Measurements from ENCODE around the gene FBRS.

Gene FBRS

DNA sequence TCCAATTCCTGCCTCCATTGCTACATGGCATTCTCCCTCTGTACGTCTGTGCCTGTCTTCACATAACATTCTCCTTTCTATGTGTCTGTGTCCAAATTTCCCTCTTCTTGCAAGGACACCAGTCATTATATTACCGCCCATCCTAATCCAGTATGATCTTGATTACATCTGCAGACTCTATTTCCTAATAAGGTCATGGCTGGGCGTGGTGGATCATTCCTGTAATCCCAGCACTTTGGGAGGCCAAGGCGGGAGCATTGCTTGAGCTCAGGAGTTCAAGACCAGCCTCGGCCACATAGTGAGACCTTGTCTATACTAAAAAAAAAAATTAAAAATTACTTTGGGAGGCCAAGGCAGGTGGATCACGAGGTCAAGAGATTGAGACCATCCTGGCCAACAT, 12.5 kb upstream of the FBRS start:
- no peak for DNase-seq

DNA sequence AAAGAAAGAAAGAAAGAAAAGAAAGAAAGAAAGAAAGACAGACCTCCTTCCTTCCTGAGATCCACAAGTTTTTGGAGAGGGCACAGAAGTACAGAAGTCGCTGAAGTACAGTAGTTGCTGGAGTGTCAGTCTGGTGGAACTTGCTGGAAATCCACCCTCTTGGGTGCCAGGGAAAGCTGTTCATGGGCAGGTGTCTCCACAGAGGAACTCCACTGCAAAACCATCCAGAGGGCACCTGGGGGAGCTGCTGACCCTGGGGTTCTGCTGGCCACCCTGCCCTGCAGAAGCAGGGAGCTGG, 11.0 kb upstream of the FBRS start:
- DNase-seq, result no peak

DNA sequence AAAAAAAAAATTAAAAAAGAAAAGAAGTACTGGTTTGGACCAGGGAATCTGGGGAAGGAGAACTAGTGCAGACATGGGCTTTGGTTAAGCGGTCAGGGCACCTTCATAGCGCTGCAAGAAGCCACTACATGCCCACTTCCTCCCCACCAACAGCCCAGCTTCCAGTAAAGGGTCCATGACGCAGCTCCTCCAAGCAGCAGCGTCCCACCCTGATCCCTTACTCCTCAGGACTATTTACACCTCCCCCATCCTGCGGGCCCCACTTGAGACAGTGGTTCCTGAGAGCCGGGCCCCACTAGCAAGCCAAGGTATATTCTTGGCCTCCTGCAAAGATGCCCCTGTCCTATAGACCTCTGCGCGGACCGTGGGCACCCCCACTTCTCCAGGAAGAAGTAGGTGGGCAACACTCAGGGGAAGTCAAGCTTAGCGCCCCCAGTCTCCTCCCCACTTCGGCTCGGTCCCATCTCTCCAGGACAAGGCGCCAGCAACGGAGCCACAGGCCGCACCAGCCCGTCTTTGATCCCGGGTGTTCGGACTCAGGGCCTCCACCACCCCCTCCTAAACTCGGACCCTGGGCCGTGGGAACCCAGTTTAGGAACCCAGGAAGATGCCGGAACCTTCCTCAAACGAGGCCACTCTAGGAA, 8.4 kb upstream of the FBRS start:
- DNase-seq, result peak; percentile 8

DNA sequence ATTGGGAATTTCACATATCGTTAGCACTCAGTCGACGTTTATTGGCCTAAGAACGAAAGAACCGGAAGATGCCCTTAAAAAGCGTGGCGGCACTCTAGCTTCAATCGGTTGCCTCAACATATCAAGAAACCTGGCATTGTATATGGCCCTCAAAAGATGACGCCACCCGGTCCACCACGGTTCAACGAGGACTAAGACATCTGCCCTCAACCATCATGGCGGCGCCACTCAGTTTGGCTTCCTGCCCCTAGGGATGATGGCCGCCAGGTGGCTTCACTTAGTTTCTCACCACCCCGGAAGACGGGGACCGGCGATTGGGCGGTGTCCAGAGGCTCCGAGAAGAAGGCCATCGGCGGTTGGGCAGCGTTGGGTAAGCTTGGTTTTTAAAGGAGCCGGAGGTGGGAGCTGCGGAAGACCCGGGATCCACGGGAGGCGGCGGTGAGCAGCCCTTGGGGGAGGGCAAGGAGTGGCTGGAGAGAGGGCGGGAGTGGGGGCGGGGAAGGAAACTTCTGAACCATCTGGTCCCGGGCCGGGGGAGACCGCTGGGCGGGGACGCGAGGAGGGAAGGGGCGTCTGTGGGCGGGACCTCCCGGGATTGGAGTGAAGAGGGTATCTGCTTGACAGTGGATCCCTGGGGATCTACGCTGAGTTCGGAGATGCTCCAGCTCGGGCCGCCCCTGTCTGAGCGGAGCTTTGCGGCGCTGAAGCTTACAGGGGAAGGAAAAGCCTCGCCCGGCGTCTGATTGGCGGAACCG, 7.7 kb upstream of the FBRS start, which contains the start of gene PRR14:
PRR14 (plus strand) TSS at position 592 of the 755 bp plus-strand sequence. CDS start 686 bp downstream, outside the sequence.
- DNase-seq, result peak; percentile 98

DNA sequence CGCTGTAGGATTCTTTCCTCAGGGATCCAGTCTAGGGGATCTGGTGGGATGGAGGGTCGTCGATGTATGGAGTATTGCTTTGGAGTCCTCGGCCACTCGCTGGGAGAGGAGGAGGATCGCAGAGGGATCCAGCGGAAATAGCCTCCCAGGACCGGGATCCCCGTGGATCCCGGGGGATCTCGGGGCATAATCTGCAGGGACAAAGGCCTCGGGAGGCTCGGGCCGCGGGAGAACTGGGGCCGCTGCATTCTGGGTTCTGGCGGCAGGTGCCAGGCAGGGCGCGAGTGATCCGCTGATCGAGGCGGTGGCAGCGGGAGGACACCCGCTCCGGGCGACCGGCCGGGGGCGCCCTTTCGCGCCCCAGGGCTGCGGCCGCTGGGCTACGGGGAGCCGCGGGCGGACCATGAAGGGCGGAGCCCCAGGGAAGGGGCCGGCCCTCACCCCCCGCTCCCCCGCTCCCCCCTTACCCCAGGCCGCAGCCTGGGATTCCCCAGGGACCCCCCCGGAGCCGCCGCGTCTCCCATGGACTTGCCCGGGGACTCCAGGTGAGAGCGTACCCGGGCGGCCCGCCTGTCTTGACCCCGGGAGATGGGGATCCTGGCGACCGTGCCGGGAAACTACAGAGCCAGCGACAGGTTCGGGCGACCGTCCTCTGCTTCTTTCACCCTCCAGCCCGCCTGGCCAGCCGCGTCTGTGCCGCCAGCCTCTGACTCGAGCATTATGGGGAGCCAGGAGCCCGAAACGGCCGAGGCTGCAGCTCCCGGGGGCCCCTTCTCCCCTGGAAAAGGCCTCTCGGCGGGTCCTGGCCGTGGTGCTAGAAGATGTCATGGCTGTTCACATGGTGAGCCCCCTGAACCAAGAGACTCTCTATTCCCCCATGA, 6.9 kb upstream of the FBRS start:
- peak; percentile 19 for DNase-seq

DNA sequence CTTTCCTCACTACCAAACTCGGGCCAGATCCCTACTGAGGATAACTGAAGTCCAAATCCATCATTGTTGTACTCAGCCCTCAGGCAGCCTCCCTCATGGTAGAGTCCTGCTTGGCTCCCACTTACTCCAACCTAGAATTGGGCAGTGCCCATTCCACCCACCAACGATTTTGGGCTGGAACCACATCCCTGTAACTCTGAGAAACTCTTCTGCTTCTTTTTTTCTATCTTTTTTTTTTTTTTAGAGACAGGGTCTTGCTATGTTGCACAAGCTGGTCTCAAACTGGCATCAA, 6.3 kb upstream of the FBRS start:
- no peak for DNase-seq

DNA sequence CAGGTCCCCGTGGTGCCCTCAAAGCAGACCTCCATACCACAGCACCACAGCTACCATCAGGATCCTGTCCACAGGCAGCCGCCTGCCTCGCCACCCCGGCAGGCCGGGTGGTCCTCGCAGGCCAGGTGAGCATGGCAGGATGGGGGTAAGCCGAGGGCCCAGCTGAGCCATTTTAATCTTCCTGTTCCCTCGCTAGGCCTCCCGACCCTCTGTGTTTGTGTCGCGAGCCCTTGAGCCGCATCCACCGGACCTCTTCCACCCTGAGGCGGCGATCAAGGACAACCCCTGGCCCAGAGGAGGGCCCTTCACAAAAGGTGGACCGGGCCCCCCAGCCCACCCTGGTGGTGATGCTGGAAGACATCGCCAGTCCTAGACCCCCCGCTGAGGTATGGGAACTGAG, 5.5 kb upstream of the FBRS start:
- DNase-seq, result no peak

DNA sequence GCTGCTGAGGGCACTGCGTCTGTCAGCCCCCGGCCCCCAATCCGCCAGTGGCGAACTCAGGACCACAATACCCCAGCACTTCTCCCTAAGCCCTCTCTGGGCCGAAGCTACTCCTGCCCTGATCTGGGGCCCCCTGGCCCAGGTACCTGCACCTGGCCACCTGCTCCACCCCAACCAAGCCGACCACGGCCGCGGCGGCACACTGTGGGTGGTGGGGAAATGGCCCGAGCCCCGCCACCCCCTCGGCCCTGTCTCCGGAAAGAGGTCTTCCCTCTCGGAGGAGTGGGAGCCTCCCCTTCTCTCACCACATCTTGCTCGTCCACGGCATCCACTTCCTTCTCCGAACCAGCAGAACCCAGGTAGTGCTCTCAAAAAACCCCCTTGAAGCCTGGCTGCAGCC, 3.4 kb upstream of the FBRS start:
- no peak for DNase-seq

DNA sequence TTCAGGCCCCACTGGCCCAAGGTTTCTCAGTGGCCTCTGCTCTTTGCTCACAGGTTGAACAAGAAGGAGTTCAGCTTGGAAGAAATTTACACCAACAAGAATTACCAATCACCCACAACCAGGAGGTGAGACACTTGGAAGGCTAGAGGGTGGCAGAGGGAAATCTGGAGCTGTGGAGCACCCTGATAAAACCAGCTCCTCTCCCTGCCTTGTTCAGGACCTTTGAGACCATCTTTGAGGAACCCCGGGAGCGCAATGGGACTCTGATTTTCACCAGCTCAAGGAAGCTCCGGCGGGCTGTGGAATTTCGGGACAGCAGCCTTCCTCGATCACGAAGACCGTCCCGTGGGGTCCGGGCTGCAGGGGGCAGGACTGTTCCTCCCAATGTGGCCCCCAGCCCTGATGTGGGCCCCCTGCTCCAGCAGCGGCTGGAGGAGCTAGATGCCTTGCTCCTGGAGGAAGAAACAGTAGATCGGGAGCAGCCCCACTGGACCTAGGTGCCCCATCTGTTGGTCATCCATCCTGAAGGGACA, 2.4 kb upstream of the FBRS start:
- no peak for DNase-seq

DNA sequence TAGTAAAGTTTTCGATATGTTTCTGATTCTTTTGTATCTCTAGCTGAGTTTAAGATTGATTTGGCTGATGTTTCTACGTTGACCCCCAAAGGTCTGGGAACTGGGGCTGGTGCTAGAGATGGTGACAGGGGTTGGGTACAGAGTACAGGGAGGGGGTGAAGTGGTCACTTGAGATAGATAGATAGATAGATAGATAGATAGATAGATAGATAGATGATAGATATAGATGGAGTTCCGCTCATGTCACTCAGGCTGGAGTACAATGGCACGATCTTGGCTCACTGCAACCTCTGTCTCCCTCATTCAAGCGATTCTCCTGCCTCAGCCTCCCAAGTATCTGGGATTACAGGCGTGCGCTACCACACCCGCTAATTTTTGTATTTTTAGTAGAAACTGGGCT, 1.8 kb upstream of the FBRS start:
- no peak for DNase-seq

DNA sequence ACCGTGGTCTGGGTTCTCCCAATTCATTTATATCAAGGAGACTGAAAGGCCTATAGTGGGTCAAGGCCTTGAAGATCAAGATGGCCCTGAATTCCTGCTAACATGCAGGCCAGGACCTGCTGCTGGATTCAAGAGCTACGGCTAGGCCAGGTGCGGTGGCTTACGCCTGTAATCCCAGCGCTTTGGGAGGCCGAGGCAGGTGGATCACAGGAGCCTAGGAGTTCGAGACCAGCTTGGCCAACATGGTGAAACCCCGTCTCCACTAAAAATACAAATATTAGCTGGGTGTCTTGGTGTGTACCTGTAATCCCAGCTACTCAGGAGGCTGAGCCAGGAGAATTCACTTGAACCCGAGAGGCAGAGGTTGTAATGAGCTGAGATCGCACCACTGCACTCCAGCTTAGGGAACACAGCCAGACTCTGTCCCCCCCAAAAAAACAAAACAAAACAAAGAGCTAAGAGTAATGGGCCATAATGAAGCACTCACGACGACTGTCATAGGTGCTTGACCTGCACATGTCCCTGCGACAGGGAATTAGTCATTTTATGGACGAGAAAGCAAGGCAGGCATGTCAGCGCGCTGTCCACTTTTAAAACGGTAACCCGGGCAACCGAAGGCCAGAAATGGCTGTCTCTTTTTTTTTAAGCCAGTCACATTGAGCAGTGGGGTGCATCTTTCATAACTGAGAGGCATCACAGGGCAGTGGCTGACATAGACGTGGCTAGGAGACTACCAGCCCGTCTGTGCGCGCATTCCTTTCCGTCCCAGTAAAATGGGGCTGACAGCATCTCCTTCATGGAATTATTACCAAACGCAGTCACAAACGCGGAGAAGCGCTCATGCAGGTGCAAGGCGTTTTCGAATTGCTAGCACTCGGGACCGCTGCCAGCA, 1.0 kb upstream of the FBRS start:
- no peak for DNase-seq

DNA sequence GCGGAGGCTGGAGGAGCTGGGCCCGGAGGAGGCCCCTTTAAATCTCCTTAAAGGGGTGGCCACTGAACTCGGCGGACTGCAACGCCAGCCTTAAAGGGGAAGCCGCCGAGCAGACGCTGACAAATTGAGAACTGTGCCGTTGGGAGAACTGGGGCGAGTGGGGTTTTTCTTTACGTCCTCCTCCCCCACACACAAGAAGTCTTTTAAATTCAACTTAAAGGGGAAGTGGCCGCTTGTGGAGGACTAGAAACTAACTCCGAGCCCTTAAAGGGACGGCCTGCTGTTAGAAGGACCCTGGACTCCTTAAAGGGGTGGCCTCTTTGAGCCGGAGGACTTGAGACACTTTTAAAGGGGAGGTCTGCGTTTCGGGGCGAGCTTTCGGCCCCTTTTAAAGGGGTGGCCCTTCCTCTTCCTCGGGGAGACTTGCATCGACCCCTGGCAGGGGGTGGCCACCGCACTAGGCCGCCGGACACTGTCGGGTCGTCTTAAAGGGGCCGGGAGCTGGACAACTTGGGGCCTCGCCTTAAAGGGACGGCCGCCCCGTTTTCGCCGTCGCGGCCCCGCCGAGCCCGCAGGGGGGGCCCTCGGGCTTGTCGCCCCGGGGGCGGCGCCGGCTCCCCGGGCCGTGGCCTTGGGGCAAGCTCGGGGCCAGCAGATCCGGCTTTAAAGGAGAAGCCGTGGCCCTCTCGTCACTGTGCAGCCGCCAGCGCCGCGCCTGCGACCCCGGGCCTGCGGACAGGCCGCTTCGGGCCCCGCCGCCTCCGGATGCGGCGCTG, 688 bp downstream of the FBRS start:
- DNase-seq, result peak; percentile 97

DNA sequence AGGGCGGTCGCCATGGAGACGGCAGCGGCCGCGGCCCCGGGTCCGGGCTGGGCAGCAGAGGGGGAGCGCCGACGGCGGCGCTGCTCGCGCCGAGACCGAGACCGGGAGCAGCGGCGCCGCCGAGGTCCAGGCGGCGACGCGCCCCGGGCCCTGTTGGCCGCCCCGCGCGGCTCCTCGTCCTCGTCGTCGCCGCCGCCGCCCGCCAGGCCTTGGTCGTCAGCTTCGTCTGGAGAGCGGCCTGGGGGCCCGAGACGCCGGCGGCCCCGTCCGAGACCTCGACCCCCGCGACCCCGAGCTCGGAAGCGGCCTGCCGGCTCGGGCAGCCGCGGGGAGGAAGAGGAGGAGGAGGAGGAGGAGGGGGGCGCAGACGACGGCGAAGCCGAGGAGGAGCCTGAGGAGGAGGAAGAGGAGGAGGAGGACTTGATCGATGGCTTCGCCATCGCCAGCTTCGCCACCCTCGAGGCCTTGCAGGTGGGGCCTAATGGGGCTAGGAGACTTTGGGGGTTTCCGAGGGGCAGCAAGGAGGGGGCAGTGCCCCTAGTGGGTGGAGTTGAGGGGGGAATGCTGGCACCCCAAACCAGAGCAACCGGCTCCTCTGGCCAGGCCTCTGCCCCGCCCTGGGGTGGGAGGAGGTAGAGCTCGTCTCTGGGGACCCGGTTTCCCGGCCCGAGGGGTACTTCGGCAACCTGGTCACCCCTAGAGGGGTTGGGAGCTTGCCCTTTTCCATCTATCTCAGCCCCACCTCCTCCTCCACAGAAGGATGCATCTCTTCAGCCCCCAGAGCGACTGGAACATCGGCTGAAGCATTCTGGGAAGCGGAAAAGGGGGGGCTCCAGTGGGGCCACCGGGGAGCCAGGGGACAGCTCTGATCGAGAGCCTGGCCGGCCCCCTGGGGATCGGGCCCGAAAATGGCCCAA, 1.5 kb downstream of the FBRS start:
- DNase-seq, result no peak

DNA sequence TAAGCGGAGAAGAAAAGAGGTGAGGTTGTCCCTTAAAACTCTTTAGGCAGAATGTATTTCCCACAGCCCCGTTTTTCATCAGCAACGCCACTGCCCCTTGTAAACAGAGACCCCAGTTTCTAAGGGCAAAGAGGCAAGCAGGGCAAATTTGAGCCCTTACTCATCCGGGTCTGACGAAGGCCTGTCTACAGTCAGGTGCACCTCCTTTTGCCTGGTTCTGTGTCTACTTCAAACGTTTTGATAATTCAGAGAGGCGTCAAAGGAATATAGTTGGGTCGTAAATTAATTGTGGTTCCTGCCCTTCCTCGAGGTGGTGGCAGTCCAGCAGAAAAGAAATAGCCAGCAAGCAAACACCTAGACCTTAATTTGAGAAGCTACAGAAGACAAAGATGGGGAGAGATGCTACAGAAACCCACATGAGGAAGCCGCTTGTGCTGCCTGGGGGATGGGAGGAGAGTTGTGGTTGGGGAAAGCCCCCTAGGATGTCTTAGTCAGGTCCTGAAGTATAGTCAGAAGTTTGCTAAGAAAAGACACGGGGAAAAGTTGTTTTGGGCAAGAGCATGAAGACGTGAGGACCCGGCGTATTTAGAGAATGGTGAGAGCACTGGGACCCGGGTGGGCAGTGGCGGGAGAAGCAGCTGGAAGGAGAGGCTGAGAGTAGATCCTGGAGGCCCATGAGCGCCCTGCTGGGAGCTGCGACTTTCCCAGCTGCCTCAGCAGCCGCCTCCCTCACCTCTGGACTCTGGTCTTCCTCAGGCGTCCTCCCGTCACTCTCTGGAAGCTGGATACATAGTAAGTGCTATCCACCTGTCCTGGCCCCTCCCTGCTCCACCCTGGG, 2.4 kb downstream of the FBRS start:
- DNase-seq, result no peak

DNA sequence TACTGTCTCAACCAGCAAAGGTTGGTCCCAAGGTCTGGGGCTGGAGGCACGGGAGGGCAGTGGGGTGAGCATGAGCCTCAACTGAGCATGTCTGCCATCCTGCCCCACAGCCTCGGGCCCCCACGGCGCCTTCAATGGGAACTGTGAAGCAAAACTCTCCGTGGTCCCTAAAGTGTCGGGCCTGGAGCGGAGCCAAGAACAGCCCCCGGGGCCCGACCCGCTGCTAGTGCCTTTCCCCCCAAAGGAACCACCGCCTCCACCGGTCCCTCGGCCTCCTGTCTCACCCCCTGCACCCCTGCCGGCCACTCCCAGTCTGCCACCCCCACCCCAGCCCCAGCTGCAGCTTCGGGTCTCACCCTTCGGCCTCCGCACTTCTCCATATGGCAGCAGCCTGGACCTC, 4.2 kb downstream of the FBRS start:
- no peak for DNase-seq

DNA sequence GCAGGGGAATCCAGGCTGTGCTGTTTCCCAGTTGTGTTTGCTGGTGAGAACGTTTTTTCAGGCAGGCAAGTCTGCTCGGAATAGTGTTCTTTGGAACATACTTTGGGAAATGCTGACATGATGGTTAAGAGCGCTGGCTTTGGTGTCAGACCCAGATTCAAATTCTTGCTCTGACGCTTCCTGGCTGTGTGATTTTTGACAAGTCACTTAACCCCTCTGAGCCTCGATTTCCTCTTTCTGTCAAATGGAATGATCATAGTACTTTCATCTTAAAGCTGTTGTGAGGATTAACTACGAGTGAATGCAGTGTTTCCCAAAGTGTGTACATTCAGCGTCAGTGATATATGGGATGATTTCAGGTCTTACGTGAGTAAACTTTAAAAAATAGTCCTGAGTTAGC, 4.8 kb downstream of the FBRS start:
- DNase-seq, result no peak

DNA sequence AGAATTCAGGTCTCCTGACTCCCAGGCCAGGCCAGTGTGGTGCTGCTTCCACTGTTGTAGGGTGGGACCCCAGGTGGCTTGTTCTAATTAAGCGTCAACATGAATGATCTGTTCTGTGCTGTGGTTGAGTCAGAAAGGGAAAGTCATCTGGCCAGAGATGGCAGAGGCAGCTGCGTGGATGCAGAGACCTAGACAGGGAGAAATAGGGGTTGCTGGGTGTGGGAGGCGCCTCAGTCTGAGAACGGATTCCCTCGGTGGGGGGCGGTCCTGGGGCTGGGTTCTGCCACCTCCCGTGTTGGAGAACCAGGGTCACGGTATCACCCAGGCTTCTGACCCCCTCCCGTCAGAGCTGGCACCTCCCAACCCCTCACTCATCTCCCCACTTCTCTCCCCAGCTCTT, 5.6 kb downstream of the FBRS start:
- DNase-seq, result no peak

DNA sequence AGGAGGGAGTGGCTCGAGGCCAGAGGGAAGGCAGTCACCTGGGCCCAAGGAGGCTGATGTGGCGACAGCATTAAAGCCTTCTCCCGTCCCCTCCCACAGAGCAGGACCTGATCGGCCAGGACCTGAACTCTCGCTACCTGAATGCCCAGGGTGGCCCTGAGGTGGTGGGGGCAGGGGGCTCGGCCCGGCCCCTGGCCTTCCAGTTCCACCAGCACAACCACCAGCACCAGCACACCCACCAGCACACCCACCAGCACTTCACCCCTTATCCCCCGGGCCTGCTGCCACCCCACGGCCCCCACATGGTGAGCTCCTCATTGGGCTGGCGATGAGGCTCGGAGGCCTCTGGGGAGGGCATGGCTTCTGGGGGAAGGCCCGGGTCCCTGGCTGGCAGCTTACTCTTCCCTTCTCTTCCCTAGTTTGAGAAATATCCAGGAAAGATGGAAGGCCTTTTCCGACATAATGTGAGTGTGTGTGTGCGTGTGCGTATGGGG, 6.4 kb downstream of the FBRS start:
- no peak for DNase-seq

DNA sequence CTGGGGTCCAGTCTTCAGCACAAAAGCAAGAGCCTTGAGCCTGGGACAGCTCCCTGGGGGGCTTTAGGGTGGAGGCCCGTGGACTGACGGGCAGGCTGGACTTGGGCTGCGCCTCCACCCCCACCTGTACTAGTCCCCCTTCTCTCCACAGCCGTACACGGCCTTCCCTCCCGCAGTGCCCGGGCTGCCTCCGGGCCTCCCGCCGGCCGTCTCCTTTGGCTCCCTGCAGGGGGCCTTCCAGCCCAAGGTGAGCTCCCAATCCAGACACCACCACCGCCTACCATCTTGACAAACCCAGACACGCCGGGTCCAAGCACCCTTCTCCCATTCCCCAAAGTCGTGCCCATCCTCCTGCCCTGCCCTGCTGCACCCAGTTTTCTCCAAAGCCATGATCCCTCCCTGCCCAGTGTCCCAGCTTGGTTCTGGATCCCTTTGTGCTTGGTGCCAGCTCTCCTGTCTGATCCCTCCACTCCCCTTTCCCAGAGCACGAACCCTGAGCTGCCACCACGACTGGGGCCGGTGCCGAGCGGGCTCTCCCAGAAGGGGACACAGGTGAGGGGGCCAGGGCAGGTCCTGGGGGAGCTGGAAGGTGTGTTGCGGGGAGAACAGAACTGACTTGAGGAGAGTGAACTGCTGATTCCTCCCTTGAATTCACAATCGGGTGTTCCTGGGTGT, 7.1 kb downstream of the FBRS start:
- no peak for DNase-seq
